ENCODE measurements around the gene CKS1B.
"Not testable (repeated sequence)": the region's sequence is repeated elsewhere in the genome, so short reads cannot be mapped to it uniquely, and the experiment has no call there.

CKS1B gene

DNA sequence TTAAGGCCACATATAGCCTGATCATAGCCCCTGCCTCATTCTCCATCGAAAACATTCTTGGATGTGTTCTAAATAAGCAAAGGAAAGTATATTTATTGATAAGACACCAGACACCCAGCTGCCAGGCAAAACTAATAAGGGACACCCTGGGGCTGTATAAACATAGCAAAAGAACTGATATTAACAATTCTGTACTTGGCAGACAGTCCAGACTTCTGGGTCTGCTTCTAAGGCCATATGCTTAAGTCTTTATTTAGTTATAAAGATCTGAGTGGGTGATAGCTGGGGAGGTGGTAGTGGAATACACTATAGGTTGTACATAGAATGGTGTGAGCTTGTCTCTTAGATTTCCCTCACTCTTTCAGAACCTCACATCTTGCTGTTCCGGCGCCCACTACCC is 3.9 kb downstream of the CKS1B start:
- TF ChIP-seq CTCF (IDR thresholded peaks at IDR 0.05; ENCODE audit: control insufficient read depth, insufficient read depth, low read depth, low read length, missing control alignments): no peak
- no peak overlapping the region for H3K4me3 ChIP-seq (ENCODE audit: control insufficient read depth, low read depth, low read length)
- DNase-seq (ENCODE audit: low read depth): no peak

DNA sequence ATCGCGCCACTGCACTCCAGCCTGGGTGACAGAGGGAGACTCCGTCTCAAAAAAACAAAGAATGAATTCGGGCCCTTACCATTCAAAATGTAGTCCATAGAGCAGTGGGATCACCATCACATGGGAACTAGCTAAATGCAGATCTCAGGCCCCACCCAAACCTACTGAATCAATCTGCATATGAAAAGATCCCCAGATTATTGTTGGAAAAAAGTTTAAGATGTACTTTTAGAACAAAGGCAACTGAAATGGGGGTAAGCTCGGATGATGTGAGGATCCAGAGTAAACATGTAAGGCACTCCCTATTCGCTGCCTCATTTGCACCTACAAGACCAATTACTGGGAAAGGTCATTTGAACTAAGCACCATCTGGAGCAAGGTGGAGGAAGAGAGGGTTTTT is 7.9 kb downstream of the CKS1B start:
- no peak overlapping the region for H3K4me3 ChIP-seq (ENCODE audit: control insufficient read depth, low read depth, low read length)
- TF ChIP-seq CTCF (IDR thresholded peaks at IDR 0.05; ENCODE audit: control insufficient read depth, insufficient read depth, low read depth, low read length, missing control alignments): no peak
- DNase-seq (ENCODE audit: low read depth): no peak

GRCh38 chr1:154982897-154983648 is 8.6 kb downstream of the CKS1B start, which contains the start of gene FLAD1:
Gene FLAD1 (plus strand): TSS chr1:154983344. CDS start chr1:154983695, 351 bp downstream.
- TF ChIP-seq CTCF (IDR thresholded peaks at IDR 0.05; ENCODE audit: control insufficient read depth, insufficient read depth, low read depth, low read length, missing control alignments): no peak
- DNase-seq (ENCODE audit: low read depth): peak; percentile 99
- peak within 1 kb of the TSS; percentile 79 for H3K4me3 ChIP-seq (ENCODE audit: control insufficient read depth, low read depth, low read length)

DNA sequence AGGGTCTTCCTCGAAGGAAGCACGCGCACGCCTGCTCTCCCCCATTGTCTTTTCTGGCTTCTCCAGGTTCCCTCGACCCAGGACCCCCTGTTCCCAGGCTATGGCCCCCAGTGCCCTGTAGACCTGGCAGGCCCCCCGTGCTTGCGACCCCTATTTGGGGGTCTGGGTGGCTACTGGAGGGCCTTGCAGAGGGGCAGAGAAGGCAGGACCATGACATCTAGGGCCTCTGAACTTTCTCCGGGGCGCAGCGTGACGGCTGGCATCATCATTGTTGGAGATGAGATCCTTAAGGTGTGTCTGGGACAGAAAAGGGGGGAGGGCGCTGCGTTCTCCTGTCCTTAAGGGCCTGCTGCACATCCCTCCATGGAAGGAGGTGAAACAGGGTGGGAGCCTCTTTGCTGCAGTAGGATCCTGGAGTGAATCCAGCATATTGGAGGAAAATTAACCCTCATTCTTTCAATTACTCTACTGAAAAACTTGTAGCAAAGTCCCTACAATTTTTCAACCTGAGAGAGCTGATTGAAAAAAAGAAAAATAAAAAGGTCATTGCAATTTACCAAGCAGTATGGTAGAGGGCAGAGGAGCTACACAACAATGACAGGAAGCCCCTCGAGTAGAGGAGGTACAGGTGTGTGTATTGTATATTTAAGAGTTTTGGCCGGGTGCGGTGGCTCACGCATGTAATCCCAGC is 9.4 kb downstream of the CKS1B start:
- TF ChIP-seq CTCF (IDR thresholded peaks at IDR 0.05; ENCODE audit: control insufficient read depth, insufficient read depth, low read depth, low read length, missing control alignments): no peak
- no peak for DNase-seq (ENCODE audit: low read depth)
- peak overlapping the region; percentile 79 for H3K4me3 ChIP-seq (ENCODE audit: control insufficient read depth, low read depth, low read length)

- not testable (repeated sequence) for H3K4me3 ChIP-seq (ENCODE audit: control insufficient read depth, low read depth, low read length); DNase-seq (ENCODE audit: low read depth)
These were observed 12.3 kb downstream of the CKS1B start for GRCh38 chr1:154986736-154987135.

DNA sequence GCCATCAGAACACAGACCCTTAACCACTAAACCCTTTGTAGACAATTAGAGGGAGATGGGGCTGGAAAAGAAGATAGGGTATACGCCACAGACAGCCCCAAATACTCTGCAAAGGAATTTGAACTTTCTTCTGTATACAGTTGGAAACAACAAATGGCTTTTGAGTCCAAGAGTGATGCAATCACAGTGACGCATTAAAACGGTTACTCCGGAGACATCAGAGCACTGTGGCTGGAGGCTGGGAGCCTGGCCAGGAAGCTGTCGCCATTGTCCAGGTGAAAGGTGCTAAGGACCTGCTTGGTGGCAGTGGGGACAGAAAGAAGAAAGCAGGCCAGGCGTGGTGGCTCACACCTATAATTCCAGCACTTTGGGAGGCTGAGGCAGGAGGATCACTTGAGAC is 12.8 kb downstream of the CKS1B start:
- TF ChIP-seq CTCF (IDR thresholded peaks at IDR 0.05; ENCODE audit: control insufficient read depth, insufficient read depth, low read depth, low read length, missing control alignments): no peak
- no peak overlapping the region for H3K4me3 ChIP-seq (ENCODE audit: control insufficient read depth, low read depth, low read length)
- no peak for DNase-seq (ENCODE audit: low read depth)
